PC-9 (cell line): ENCODE measurements around the gene BEST2. TPM values are rescaled to one million over a fixed set of nuclear protein-coding genes. Genes with fewer than 3 reads are reported as not detected.

Experiments used
- BruUV-seq: library from RNA; stranded (reverse); fragments of 400-500 nt; replicated peaks from 2 replicates; lab custom pipeline; 2021; lab: Mats Ljungman, UMichigan
- CTCF ChIA-PET: fragments of 300-600 bp; sonication (Branson Sonifier 250); formaldehyde crosslinking; loops from one replicate; lab custom pipeline; 2022; ENCODE audit warnings: antibody characterized with exemption; lab: Charles Lee
- POLR2A ChIA-PET: fragments of 300-600 bp; sonication (Branson Sonifier 250); formaldehyde crosslinking; loops from one replicate; lab custom pipeline; 2022; ENCODE audit warnings: antibody characterized with exemption; ENCODE audit not compliant: unreplicated experiment; lab: Charles Lee
- DNase-seq, 2 experiments: peaks; one replicate each; pipeline versions ENCODE4 v3.0.0 to v3.0.0-alpha.2; 2015 to 2022; ENCODE audit warnings: mixed read lengths in 1 of 2
- H2AFZ ChIP-seq: fragments of 200-600 bp; sonication (generic); 2 replicates; pipeline ENCODE4 v1.8.1; 2017; ENCODE audit warnings: antibody characterized with exemption
- H3F3A ChIP-seq: fragments of 200-600 bp; sonication (generic); 2 replicates; pipeline ENCODE4 v1.8.1; 2017; ENCODE audit warnings: antibody characterized with exemption, mild to moderate bottlenecking, low read depth; ENCODE audit not compliant: insufficient read depth
- H3K27ac ChIP-seq: fragments of 200-600 bp; sonication (generic); 2 replicates; pipeline ENCODE4 v1.6.1; 2016; ENCODE audit warnings: mixed run types
- H3K27me3 ChIP-seq: fragments of 200-600 bp; sonication (generic); 2 replicates; pipeline ENCODE4 v1.6.1; 2016; ENCODE audit warnings: low read depth, mixed run types; ENCODE audit not compliant: insufficient read depth
- H3K36me3 ChIP-seq: fragments of 200-600 bp; sonication (generic); 2 replicates; pipeline ENCODE4 v1.6.1; 2016; ENCODE audit warnings: low read depth, mixed run types
- H3K4me1 ChIP-seq: fragments of 200-600 bp; sonication (generic); replicated peaks from 2 replicates; pipeline ENCODE4 v1.6.1; 2016; ENCODE audit warnings: mixed run types; ENCODE audit not compliant: insufficient read depth
- H3K4me2 ChIP-seq: fragments of 200-600 bp; sonication (generic); 2 replicates; pipeline ENCODE4 v1.6.1; 2017; ENCODE audit warnings: mixed run types
- H3K4me3 ChIP-seq: fragments of 200-600 bp; sonication (generic); 2 replicates; pipeline ENCODE4 v1.6.1; 2016; ENCODE audit warnings: mixed run types
- H3K79me2 ChIP-seq: fragments of 200-600 bp; sonication (generic); 2 replicates; pipeline ENCODE4 v1.6.1; 2017; ENCODE audit warnings: low read depth, mixed run types
- H3K9me2 ChIP-seq: fragments of 200-600 bp; sonication (generic); 2 replicates; pipeline ENCODE4 v1.8.1; 2017; ENCODE audit warnings: mild to moderate bottlenecking; ENCODE audit not compliant: insufficient read depth
- H3K9me3 ChIP-seq: fragments of 200-600 bp; sonication (generic); 2 replicates; pipeline ENCODE4 v1.8.1; 2016; ENCODE audit warnings: low read depth; ENCODE audit not compliant: insufficient read depth
- H4K20me1 ChIP-seq: fragments of 200-600 bp; sonication (generic); 2 replicates; pipeline ENCODE4 v1.8.1; 2017; ENCODE audit not compliant: insufficient read depth
- EZH2 ChIP-seq: fragments of 200-600 bp; sonication (generic); IDR thresholded peaks from 2 replicates; pipeline ENCODE4 v1.8.0; 2017; ENCODE audit warnings: antibody characterized with exemption, low read depth
- intact Hi-C: fragments of 100-400 bp; cut with micrococcal nuclease; formaldehyde crosslinking; loops from one replicate; pipeline ENCODE4 v1.10.0; 2022; ENCODE audit not compliant: unreplicated experiment
- total RNA-seq: library from RNA; stranded (reverse); gene quantifications from 2 replicates; pipeline ENCODE4 v1.2.3, GENCODE V29; 2021
- TF ChIP-seq, protein P1 (sequence below): fragments of 200-600 bp; sonication (generic); conservative IDR thresholded peaks from 2 replicates; pipeline ENCODE4 v1.6.1; 2017; ENCODE audit warnings: mixed run types, antibody characterized with exemption, mild to moderate bottlenecking, moderate library complexity

The BEST2 gene
- total RNA-seq, 1 experiment from 2014 or later = not detected

DNA sequence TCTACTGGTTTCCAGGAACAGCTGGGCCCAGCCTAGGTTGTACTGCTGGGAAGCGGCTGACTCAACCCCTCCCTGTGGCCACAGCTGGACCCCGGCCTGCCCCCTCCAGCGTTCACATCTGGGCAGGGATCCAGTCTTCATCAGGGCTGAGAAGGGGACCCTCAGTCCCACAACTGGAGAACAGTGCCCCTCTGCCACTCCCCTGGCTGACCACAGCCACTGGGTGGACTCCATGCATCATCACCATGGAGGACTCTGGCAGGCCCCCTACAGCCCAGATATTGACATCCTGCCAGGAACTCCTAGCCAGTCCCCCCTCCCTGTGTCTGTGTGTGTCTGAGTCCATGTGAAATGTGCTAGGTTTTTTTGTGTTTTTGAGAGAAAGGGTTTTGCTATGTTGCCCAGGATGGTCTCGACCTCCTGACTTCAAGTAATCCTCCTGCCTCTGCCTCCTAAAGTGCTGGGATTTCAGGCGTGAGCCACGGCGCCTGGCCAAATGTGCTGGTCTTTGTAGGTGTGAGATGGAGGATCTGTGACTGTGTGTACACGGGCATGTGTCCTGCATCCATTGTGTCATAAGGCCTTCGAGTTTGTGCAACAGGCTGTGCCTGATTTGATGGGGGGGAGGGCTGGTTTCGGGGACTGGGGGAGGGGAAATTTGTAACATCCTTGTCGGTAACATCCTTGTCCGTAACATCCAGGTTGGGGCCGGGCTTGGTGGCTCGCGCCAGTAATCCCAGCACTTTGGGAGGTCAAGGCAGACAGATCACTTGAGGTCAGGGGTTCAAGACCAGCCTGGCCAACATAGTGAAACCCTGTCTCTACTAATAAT is 27.8 kb downstream of the BEST2 start:
- H3K36me3 ChIP-seq = no peaks in the 10 kb centered on the region
- peak overlapping the region; percentile 51 for H3K27ac ChIP-seq
- H3K9me2 ChIP-seq = no peaks in the 10 kb centered on the region
- peaks cover 65% of the 10 kb centered on the region for H3F3A ChIP-seq
- peaks cover 34% of the 10 kb centered on the region for H3K79me2 ChIP-seq
- peak overlapping the region; percentile 78 for H3K4me2 ChIP-seq
- ChIA-PET POLR2A (interaction anchor here (1.7 to 2.5 kb wide), 2 partner anchors 9 to 13 kb away, joined by 18 to 59 read pairs; partner anchors contain the start of gene JUNB), CTCF (interaction anchor here (1.5 to 2.2 kb wide), 2 partner anchors 13 to 22 kb away, joined by 3 to 11 read pairs; partner anchors contain the start of gene JUNB)
- H4K20me1 ChIP-seq = no peaks in the 10 kb centered on the region
- intact Hi-C loops = loop anchor here (5.0 kb wide), 1 partner anchor 373 kb away; the partner anchor contains the start of genes IER2 and STX10
- peaks cover 56% of the 10 kb centered on the region for H3K4me1 ChIP-seq
- no TSS peak for BruUV-seq
- TF ChIP-seq, protein P1, sequence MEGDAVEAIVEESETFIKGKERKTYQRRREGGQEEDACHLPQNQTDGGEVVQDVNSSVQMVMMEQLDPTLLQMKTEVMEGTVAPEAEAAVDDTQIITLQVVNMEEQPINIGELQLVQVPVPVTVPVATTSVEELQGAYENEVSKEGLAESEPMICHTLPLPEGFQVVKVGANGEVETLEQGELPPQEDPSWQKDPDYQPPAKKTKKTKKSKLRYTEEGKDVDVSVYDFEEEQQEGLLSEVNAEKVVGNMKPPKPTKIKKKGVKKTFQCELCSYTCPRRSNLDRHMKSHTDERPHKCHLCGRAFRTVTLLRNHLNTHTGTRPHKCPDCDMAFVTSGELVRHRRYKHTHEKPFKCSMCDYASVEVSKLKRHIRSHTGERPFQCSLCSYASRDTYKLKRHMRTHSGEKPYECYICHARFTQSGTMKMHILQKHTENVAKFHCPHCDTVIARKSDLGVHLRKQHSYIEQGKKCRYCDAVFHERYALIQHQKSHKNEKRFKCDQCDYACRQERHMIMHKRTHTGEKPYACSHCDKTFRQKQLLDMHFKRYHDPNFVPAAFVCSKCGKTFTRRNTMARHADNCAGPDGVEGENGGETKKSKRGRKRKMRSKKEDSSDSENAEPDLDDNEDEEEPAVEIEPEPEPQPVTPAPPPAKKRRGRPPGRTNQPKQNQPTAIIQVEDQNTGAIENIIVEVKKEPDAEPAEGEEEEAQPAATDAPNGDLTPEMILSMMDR = no peak
- TF ChIP-seq EZH2 = no peak
- no peaks in the 10 kb centered on the region for H3K9me3 ChIP-seq
- H3K4me3 ChIP-seq = peak overlapping the region; percentile 59
- peak; percentile 25 to 33 for DNase-seq
- no peak overlapping the region for H2AFZ ChIP-seq
- no peaks in the 10 kb centered on the region for H3K27me3 ChIP-seq

DNA sequence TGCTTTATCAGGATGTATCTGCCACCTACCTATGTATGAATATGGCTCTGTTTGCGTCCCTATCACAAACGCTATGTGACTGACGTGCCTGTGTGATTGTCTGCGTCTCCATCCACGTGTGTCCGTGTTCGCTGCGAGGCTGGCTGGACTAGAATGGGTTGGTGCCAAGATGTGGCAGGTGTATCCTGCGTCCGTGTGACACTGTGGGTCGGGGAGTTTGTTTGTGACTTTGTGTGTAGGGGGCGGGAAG is 30.5 kb downstream of the BEST2 start:
- TF ChIP-seq, protein P1 = no peak
- no TSS peak for BruUV-seq
- Histone ChIP-seq H3F3A (peaks cover 77% of the 10 kb centered on the region), H3K79me2 (peaks cover 35% of the 10 kb centered on the region), H3K27me3 (no peaks in the 10 kb centered on the region), H4K20me1 (no peaks in the 10 kb centered on the region), H3K4me2 (peak overlapping the region; percentile 91), H3K9me2 (no peaks in the 10 kb centered on the region), H3K36me3 (no peaks in the 10 kb centered on the region), H3K27ac (peak overlapping the region; percentile 86), H3K4me1 (peaks cover 75% of the 10 kb centered on the region), H2AFZ (peak overlapping the region; percentile 37), H3K4me3 (peak overlapping the region; percentile 65), H3K9me3 (no peaks in the 10 kb centered on the region)
- intact Hi-C loops = loop anchor here (10.0 kb wide), 1 partner anchor 1063 kb away; no protein-coding TSS in a partner anchor
- POLR2A ChIA-PET = interaction anchor here (0.9 to 1.5 kb wide), 2 partner anchors 10 to 16 kb away, joined by 3 to 19 read pairs; partner anchors contain the start of gene JUNB
- CTCF ChIA-PET = interaction anchor here (0.9 kb wide), 1 partner anchor 11 kb away, joined by 7 read pairs; no protein-coding TSS in a partner anchor
- DNase-seq = no peak

- Histone ChIP-seq H3K9me2 (no peaks in the 10 kb centered on the region), H2AFZ (peak overlapping the region; percentile 37), H3K4me2 (peak overlapping the region; percentile 91), H3K9me3 (no peaks in the 10 kb centered on the region), H3F3A (peaks cover 78% of the 10 kb centered on the region), H3K4me3 (peak overlapping the region; percentile 65), H3K36me3 (no peaks in the 10 kb centered on the region), H3K79me2 (peaks cover 41% of the 10 kb centered on the region), H3K27me3 (no peaks in the 10 kb centered on the region), H4K20me1 (no peaks in the 10 kb centered on the region), H3K27ac (peak overlapping the region; percentile 86), H3K4me1 (peaks cover 76% of the 10 kb centered on the region)
- ChIA-PET POLR2A (interaction anchor here (0.9 to 1.5 kb wide), 2 partner anchors 9 to 16 kb away, joined by 3 to 19 read pairs; partner anchors contain the start of gene JUNB), CTCF (interaction anchor here (0.5 to 0.9 kb wide), 3 partner anchors 9 to 39 kb away, joined by 3 to 9 read pairs (median 7); partner anchors contain the start of gene JUNB)
- peak in 1 of 2 experiments; percentile 76 for DNase-seq
- no TSS peak for BruUV-seq
- TF ChIP-seq, protein P1 = no peak; the same call in 1 of the 2 replicates
- TF ChIP-seq EZH2 = no peak
- intact Hi-C loops = loop anchor here (10.0 kb wide), 1 partner anchor 1062 kb away; no protein-coding TSS in a partner anchor
These were observed 31.1 kb downstream of the BEST2 start for GRCh38 chr19:12782424-12783290.
